CD4-positive, alpha-beta T cell treated with Interleukin-4 for 4 hours (primary cell): ENCODE measurements around the gene PRRG1.
"Not testable (repeated sequence)": the region's sequence is repeated elsewhere in the genome, so short reads cannot be mapped to it uniquely, and the experiment has no call there.

ENCODE experiments used
- DNase-seq: peaks from one replicate; pipeline ENCODE4 v3.0.0-alpha.2; 2020

Gene PRRG1

GRCh38 chrX:37476571-37477170 is 127.5 kb downstream of the PRRG1 start:
- DNase-seq = no peak

GRCh38 chrX:37484335-37484734 is 135.2 kb downstream of the PRRG1 start:
- DNase-seq = not testable (repeated sequence)

- DNase-seq = no peak
These were observed 136.3 kb downstream of the PRRG1 start for GRCh38 chrX:37485429-37485828.

- DNase-seq = no peak
These were observed 138.1 kb downstream of the PRRG1 start for GRCh38 chrX:37487271-37487670.

GRCh38 chrX:37488323-37488722 is 139.2 kb downstream of the PRRG1 start:
- DNase-seq = no peak

- no peak for DNase-seq
These were observed 142.5 kb downstream of the PRRG1 start for GRCh38 chrX:37491686-37492085.

- DNase-seq = not testable (repeated sequence)
These were observed 146.6 kb downstream of the PRRG1 start for GRCh38 chrX:37495760-37496159.

- DNase-seq = not testable (repeated sequence)
These were observed 148.0 kb downstream of the PRRG1 start for GRCh38 chrX:37497126-37497525.

GRCh38 chrX:37498323-37498722 is 149.2 kb downstream of the PRRG1 start:
- DNase-seq = not testable (repeated sequence)

- not testable (repeated sequence) for DNase-seq
These were observed 150.5 kb downstream of the PRRG1 start for GRCh38 chrX:37499649-37500048.

GRCh38 chrX:37504991-37505390 is 155.8 kb downstream of the PRRG1 start:
- no peak for DNase-seq
